GM19193 (cell line): ENCODE results near the gene EPHA4.

Experiments used
- POLR2A ChIP-seq: IDR thresholded peaks from 4 replicates; pipeline ENCODE4 v1.6.1; 2011; ENCODE audit not compliant: insufficient read depth, insufficient read length; ENCODE audit errors: extremely low read depth

Gene EPHA4

GRCh38 chr2:221434142-221434541 is 138.0 kb downstream of the EPHA4 start:
- no peak for TF ChIP-seq POLR2A

GRCh38 chr2:221431477-221431876 is 140.6 kb downstream of the EPHA4 start:
- no peak for TF ChIP-seq POLR2A

GRCh38 chr2:221429741-221430491 is 142.2 kb downstream of the EPHA4 start:
- TF ChIP-seq POLR2A, result no peak

- TF ChIP-seq POLR2A, result no peak
These were observed 143.2 kb downstream of the EPHA4 start for GRCh38 chr2:221428896-221429295.

- no peak for TF ChIP-seq POLR2A
These were observed 145.2 kb downstream of the EPHA4 start for GRCh38 chr2:221426929-221427328.

GRCh38 chr2:221425891-221426290 is 146.2 kb downstream of the EPHA4 start:
- TF ChIP-seq POLR2A, result no peak

GRCh38 chr2:221425353-221425752 is 146.8 kb downstream of the EPHA4 start:
- no peak for TF ChIP-seq POLR2A

- no peak for TF ChIP-seq POLR2A
These were observed 148.8 kb downstream of the EPHA4 start for GRCh38 chr2:221423210-221423804.

- no peak for TF ChIP-seq POLR2A
These were observed 149.4 kb downstream of the EPHA4 start for GRCh38 chr2:221422516-221423209.

- TF ChIP-seq POLR2A, result no peak
These were observed 151.9 kb downstream of the EPHA4 start for GRCh38 chr2:221420245-221420644.

- TF ChIP-seq POLR2A, result no peak
These were observed 156.3 kb downstream of the EPHA4 start for GRCh38 chr2:221415789-221416188.

- no peak for TF ChIP-seq POLR2A
These were observed 159.1 kb downstream of the EPHA4 start for GRCh38 chr2:221412978-221413377.

- no peak for TF ChIP-seq POLR2A
These were observed 161.6 kb downstream of the EPHA4 start for GRCh38 chr2:221410487-221410886.

GRCh38 chr2:221407765-221408164 is 164.3 kb downstream of the EPHA4 start:
- no peak for TF ChIP-seq POLR2A

GRCh38 chr2:221405521-221405920 is 166.6 kb downstream of the EPHA4 start:
- no peak for TF ChIP-seq POLR2A

- TF ChIP-seq POLR2A, result no peak
These were observed 170.0 kb downstream of the EPHA4 start for GRCh38 chr2:221402072-221402471.
